Stimulated activated naive CD4-positive, alpha-beta T cell (primary cell): ENCODE results near the gene THADA.
"Not testable (repeated sequence)": the region's sequence is repeated elsewhere in the genome, so short reads cannot be mapped to it uniquely, and the experiment has no call there.

Experiments used
- DNase-seq, 6 experiments: peaks; one replicate each; lab custom pipeline; 2025; lab: John Stamatoyannopoulos, UW

Gene THADA

DNA sequence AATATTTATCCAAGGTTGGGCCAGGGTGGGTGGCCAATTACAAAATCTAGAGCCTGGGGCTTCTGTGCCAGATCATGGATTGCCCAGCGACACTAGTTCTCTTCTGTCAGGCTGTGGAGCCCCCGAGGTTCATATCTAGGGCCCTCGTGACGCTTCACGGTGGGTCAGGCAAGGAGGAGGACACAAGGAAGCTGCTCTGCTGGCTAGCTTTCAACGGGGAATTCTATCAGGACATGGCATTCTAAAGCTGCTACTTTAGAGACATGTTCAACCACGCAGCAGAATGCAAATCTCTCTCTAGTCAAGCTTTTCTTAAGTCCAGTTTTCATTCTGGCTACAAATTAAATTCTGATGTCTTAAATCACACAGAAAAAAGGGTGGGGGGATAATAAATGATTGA, 180.2 kb downstream of the THADA start:
- no peak for DNase-seq

GRCh38 chr2:43414586-43415135, 181.2 kb downstream of the THADA start:
- no peak for DNase-seq

GRCh38 chr2:43414033-43414432, 181.8 kb downstream of the THADA start:
- no peak for DNase-seq

GRCh38 chr2:43412114-43412753, 183.6 kb downstream of the THADA start:
- no peak for DNase-seq

DNA sequence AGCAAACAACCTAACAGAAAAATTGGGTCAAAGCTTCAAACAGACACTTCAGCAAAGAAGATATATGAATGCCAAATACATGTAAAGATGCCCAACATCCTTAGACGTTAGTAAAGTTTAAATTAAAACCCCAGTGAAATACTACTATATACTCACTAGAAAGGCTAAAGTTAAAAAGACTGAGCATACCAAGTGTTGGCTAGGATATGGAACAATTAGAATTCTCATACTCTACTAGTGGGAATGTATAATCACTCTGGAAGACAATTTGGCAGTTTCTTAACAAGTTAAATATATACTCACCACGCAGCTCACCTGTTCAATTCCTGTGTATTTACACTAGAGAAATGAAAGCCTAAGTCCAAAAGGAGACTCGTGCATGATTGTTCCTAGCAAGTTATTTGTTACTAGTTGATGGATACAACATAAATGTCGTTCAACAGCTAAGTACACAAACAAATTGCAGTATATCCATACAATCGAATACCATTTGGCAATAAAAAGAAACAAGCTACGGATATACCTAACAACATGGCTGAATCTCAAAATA, 185.7 kb downstream of the THADA start:
- DNase-seq, result no peak

DNA sequence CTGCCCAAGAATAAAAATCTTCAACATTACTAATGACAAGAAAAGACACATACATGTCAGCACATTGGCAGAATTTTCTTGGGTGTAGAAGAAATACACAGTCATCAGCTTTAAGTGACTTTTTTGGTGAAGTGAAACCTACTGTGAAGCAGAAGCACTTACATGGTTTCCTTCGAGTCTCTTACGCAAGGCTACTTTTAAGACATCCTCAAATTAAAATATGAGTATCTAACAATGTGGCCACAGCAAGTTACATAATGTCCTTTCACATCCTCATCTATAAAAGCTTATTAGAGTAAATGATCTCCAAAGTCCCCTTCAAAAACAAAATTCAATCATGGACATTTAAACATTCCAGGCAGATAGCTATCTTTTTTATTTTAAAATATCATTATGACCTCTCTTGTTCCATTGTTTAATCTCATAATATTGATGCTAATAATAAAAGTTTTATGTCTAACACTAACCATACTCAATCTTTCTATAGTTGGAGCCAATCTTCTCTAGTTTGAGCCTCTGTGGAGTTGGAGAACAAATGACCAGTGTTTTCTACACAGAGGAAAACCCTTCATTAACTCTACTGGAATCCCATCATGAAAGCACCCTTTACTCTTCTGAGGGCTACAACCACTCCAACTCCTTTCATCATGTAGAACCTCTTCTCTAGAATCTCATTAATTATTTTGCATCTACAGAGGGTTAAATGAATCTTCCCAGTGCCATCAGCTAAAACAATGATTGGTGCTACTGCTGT, 187.3 kb downstream of the THADA start:
- DNase-seq, result no peak

DNA sequence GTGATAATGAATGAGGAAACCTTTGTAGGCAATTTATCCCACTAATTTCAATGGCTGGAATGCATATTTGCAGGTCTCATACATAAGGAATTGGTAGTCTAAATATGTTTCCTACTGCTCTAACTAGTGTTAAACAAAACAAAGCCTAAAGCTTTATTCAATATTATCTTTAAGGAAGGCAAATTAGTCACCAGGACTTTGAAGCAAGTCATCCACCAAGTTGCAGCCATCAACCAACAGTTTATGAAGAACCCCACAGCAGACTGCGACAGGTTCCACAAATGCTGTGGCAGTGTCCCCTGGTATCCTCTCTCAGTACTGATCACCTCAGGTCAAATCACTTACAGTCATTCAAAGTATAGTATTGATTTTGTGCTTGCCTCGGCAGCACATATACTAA, 187.9 kb downstream of the THADA start:
- DNase-seq, result no peak

- no peak for DNase-seq
Measured at GRCh38 chr2:43406651-43407279, 189.1 kb downstream of the THADA start.

DNA sequence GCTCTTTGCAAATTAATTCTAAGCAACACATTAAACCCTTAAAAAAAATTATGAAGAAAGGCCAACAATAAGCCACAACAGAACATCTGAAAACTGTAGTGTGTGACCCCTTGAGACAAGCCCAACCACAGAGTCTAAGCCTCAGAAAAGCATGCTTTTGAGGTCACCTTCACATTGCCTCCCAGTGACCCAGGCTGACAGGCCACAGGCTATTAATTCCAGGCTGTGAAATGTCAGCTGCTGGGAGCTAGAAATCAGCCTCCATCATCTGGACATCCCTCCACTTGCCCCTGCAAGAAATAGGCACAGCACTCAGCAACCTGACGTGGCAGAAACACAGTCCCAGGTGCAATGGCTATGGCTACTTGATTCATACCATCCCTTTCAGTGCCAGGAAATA, 190.0 kb downstream of the THADA start:
- no peak for DNase-seq

- no peak for DNase-seq
Measured at GRCh38 chr2:43402452-43402937, 193.3 kb downstream of the THADA start.

DNA sequence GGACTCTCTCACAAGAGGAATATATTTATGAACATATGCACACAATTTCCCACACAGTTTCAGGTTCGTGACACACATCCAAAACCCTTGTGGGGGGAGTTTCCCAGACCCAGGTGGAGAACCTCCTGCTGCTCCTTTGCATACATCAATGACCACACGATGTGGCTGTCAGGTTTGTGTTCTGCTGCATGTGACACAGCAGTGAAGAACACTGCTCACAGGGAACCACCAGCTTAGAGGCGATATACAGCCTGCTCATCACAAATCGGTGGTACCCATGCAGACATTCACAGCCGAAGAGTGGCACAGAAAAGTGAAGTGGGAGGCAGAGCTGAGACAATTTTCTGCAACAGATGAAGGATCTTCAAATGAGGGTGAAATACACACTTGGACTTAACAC, 193.8 kb downstream of the THADA start:
- no peak for DNase-seq

GRCh38 chr2:43400508-43400907, 195.3 kb downstream of the THADA start:
- DNase-seq, result no peak

GRCh38 chr2:43399515-43400264, 196.1 kb downstream of the THADA start:
- no peak for DNase-seq

DNA sequence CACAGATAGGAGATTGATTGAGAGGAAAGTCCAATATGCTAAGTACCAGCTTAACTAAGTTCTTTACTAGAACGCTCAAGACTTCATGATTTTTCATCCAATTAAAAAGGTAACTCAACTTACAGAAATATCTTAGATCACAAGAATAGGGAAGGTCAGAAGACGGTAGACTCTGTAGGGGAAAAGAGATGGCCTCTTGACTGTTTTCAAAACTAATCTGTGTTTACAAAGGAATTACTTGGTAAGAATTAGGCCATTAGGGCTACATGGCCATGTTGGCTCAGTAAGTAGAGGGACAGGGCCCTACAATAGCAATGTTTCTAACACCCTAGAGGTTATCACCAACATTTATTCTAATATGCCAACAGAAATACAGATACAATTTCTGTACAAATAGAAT, 196.7 kb downstream of the THADA start:
- DNase-seq, result no peak

GRCh38 chr2:43397821-43398220, 198.0 kb downstream of the THADA start:
- no peak for DNase-seq

- no peak for DNase-seq
Measured at GRCh38 chr2:43397411-43397810, 198.4 kb downstream of the THADA start.

DNA sequence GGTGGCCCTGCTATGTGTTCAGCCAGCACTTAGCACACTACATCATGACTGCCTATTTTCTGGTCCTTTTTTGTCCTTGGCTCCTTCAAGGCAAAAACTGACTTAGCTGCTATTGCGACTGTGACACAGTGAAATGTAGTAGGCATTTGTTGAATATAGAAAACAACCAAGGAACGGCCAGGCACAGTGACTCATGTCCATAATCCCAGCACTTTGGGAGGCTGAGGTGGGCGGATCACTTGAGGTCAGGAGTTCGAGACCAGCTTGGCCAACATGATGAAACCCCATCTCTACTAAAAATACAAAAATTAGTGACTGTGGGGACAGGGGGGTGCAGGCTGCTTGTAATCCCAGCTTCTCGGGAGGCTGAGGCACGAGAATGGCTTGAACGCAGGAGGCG, 199.5 kb downstream of the THADA start:
- DNase-seq, result not testable (repeated sequence)

DNA sequence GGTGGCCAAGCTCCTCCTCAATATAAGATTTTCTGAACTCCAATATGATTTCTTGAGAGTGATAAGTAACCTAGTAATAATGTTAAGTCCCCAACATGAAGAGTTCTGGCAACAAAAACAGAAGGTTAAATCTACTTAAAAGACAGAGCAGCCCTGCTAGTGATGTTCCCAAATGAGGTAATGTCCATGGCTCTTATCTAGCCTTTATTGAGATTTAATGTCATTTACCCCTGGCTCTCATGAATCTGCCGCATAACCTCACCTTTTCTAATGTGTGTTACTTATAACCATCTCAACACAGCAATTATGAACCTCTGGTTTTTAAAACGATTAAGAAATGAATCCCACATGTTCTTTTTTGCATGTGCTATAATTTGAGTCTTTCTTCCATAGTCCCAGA, 201.9 kb downstream of the THADA start:
- DNase-seq, result no peak

DNA sequence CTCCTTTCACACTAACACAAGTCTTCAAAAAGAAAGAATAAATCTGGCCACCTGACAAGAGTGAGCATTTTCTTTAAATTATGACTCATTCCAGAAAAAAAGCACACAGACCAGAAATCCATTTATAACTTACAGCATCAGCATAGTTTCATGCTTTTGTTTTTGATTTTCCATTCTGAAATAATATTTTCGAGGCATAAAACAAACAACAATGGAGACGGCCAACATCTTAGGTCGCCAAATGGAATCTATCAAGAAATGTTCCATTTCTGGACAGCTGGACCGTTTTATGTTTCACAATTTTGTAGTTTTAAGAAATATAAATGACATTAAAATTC, 204.0 kb downstream of the THADA start:
- no peak for DNase-seq

DNA sequence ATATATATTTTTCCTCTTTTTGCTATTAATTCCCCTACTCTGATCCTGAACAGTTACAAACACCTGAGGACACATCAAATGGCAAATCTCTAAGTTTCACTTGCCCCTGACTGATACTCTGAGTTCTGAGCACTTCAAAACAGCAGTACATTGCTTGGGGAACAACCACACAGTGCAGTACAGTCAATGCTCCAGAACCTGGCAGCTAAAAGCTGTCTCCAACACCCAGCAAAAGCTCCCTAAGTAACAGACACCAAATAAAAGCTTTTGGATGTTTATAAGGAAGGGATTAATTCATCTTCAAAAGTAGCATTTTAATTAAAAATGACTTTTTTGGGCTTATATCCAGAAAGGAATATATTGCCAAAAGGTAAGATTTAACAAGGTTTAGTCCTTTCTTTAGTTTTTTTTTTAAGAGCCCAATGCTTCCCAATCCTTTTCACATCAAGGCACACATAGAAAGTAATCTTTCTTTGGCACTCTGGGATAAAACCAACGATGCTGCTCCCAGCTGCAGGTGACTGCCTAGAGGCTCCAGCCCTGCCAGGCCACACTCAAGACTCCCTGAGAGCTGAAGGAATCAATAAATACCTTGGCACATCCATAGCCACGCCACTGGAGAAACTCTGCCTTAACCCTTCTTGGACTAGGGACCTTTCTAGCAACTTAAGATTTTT, 204.5 kb downstream of the THADA start:
- no peak for DNase-seq
